H1 (cell line): ENCODE measurements around the gene GRM8. TPM values are rescaled to one million over a fixed set of nuclear protein-coding genes. Genes with fewer than 3 reads are reported as not detected.

Source experiments
- KDM1A ChIP-seq: fragments of 200-600, 300-600 bp; sonication (generic); IDR thresholded peaks from 2 replicates; pipeline ENCODE4 v1.7.1; 2016; ENCODE audit warnings: mild to moderate bottlenecking, low read length, borderline replicate concordance
- RBBP5 ChIP-seq: IDR thresholded peaks from 2 replicates; pipeline ENCODE4 v1.7.1; 2012; ENCODE audit warnings: low read depth, mild to moderate bottlenecking, inconsistent platforms, low read length, moderate library complexity, borderline replicate concordance
- TAF7 ChIP-seq: optimal IDR thresholded peaks from 2 replicates; pipeline ENCODE3; 2011; ENCODE audit warnings: low read depth, mild to moderate bottlenecking, inconsistent platforms, low read length, moderate library complexity, borderline replicate concordance
- TBP ChIP-seq: IDR thresholded peaks from 2 replicates; pipeline ENCODE4 v1.6.1; 2011; ENCODE audit warnings: low read depth, low read length, improper control_type of control experiment
- polyA plus RNA-seq, 7 experiments: library from polyadenylated mRNA; depleted of rRNA in 3 of 7; stranded (reverse) in 5 of 7; unstranded in 2 of 7; fragments of >200 nt in 5 of 7; fragments of 200-250 nt in 2 of 7; gene quantifications; 1 replicate in 5 of 7; 2 replicates in 1 of 7; 4 replicates in 1 of 7; pipeline versions ENCODE4 v1.2.1 to v1.2.3, GENCODE V29; 2011 to 2013; ENCODE audit warnings: missing spikeins in 2 of 7, mixed read lengths in 2 of 7
- total RNA-seq: library from RNA; stranded (reverse); fragmentation: NEBNext Ultra II Directional; extraction: Animal tissue kit (Norgen Biotek cat#: 25700); gene quantifications from 2 replicates; pipeline ENCODE4 v1.2.1, GENCODE V29; 2021
- TF ChIP-seq, protein P1 (sequence below): IDR thresholded peaks from 2 replicates; pipeline ENCODE4 v1.6.1; 2012; ENCODE audit warnings: inconsistent platforms

Gene GRM8
- total and polyA plus RNA-seq, 2 of the 8 experiments (the other 6 are each of a cell fraction or from before 2014, with no cell fraction given) = 2.6 to 2.8 TPM

DNA sequence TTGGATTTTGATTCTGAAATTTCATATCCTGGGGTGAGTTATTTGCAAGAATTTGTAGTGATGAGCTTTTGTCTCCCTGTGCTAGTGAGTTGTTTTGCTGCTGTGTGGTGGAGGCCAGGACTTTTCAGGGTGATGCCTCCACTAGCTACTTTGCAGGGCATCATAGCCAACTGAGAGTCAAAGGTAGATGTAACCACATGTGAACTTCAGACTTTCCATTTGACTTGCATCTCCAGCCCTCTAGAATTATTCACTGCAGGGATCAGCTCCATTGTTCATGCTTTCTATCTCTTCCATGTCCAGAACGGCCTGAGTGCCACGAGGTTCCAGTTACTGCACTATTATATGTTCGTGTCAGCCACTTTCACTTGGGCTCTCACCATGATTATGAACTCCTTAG is 534.3 kb downstream of the GRM8 start (continued):
- TF ChIP-seq TBP = no peak
- TF ChIP-seq, protein P1, sequence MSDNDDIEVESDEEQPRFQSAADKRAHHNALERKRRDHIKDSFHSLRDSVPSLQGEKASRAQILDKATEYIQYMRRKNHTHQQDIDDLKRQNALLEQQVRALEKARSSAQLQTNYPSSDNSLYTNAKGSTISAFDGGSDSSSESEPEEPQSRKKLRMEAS = no peak
- TF ChIP-seq KDM1A = no peak
- no peak for TF ChIP-seq TAF7
- TF ChIP-seq RBBP5 = no peak
